Fibroblast of villous mesenchyme (primary cell): ENCODE data around the gene NUFIP2. TPM values are rescaled to one million over a fixed set of nuclear protein-coding genes. Genes with fewer than 3 reads are reported as not detected.

Source experiments
- DNase-seq: peaks from one replicate; pipeline ENCODE4 v3.0.0-alpha.2; 2010; ENCODE audit warnings: low read depth
- H3K4me3 ChIP-seq: 2 replicates; pipeline ENCODE4 v1.5.1; 2011; ENCODE audit warnings: low read depth, mild to moderate bottlenecking, low read length
- total RNA-seq: library from RNA; depleted of rRNA; stranded (reverse); fragments of >200 nt; gene quantifications from 2 replicates; pipeline ENCODE4 v1.2.3, GENCODE V29; 2012
- TF ChIP-seq, protein P1 (sequence below): IDR thresholded peaks from 2 replicates; pipeline ENCODE4 v1.5.1; 2012; ENCODE audit warnings: low read depth, mild to moderate bottlenecking, low read length; ENCODE audit not compliant: insufficient read depth

Gene NUFIP2
- total RNA-seq, 1 donor, result 67.4 TPM

GRCh38 chr17:29212681-29213121 is 81.2 kb downstream of the NUFIP2 start:
- no peak overlapping the region for H3K4me3 ChIP-seq
- TF ChIP-seq, protein P1, sequence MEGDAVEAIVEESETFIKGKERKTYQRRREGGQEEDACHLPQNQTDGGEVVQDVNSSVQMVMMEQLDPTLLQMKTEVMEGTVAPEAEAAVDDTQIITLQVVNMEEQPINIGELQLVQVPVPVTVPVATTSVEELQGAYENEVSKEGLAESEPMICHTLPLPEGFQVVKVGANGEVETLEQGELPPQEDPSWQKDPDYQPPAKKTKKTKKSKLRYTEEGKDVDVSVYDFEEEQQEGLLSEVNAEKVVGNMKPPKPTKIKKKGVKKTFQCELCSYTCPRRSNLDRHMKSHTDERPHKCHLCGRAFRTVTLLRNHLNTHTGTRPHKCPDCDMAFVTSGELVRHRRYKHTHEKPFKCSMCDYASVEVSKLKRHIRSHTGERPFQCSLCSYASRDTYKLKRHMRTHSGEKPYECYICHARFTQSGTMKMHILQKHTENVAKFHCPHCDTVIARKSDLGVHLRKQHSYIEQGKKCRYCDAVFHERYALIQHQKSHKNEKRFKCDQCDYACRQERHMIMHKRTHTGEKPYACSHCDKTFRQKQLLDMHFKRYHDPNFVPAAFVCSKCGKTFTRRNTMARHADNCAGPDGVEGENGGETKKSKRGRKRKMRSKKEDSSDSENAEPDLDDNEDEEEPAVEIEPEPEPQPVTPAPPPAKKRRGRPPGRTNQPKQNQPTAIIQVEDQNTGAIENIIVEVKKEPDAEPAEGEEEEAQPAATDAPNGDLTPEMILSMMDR, result no peak
- DNase-seq, result peak; percentile 27

- TF ChIP-seq, protein P1, result no peak
- no peak for DNase-seq
- H3K4me3 ChIP-seq, result no peak overlapping the region
Observed at GRCh38 chr17:29212094-29212631, 81.8 kb downstream of the NUFIP2 start.

DNA sequence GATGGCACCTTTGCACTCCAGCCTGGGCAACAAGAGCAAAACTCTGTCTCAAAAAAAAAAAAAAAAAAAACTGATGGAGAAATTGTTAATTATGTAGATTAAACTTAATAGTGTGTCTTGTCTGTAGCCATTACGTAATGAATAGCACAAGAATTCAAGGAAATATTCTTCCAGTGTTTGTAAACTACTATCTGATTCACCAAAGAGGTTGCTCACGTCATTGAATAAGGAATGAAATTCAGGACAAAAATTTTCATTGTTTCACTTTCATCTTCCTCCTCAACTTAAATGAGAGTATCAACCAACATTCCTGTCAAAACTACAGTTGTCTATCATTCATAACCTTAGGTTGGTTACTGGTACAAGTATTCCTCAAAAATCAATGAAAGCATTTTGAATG is 83.1 kb downstream of the NUFIP2 start:
- no peak overlapping the region for H3K4me3 ChIP-seq
- TF ChIP-seq, protein P1, result no peak
- peak; percentile 50 for DNase-seq

GRCh38 chr17:29209073-29209472 is 84.9 kb downstream of the NUFIP2 start:
- TF ChIP-seq, protein P1, result no peak
- H3K4me3 ChIP-seq, result no peak overlapping the region
- no peak for DNase-seq

DNA sequence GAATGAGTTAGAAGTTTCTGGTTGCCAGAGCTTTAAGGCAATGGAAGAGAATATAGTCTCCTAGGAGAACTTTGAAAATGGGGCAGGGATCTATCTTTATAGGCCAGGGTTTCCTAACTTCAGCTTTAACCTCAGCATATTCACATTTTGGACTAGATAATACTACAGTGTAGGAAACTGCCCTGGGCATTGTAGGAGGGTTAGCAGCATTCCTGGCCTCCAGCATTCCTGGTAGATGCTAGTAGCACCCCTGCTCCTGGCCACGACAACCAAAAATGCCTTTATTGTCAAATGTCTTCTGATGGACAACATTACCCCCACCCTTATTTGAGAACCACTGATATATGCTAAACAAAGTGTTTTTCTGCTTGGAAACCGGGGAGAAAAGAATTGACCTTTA is 86.0 kb downstream of the NUFIP2 start:
- TF ChIP-seq, protein P1, result no peak
- no peak for DNase-seq
- no peak overlapping the region for H3K4me3 ChIP-seq

Other genes with a start within 250 kb of the NUFIP2 start
- gene MYO18A, start 113.8 kb downstream of the NUFIP2 start, total RNA-seq, result 59.6 and 61.2 TPM in 2 replicates
- gene CRYBA1, start 47.3 kb downstream of the NUFIP2 start, total RNA-seq, result 0.43 TPM in 1 of 2 replicates, not detected in the other
- gene TAOK1, start 96.2 kb upstream of the NUFIP2 start, total RNA-seq, result 64.1 and 70.4 TPM in 2 replicates